Measurements from ENCODE around the gene PHF21B.
"Not testable (repeated sequence)": the region's sequence is repeated elsewhere in the genome, so short reads cannot be mapped to it uniquely, and the experiment has no call there.

PHF21B gene

GRCh38 chr22:45009606-45010531 lies at the start of gene PHF21B:
Gene PHF21B (minus strand): TSS chr22:45010005. CDS start chr22:45009549, 456 bp downstream.
- DNase-seq: peak; percentile 23 to 49

GRCh38 chr22:45059296-45059695 lies 49.5 kb upstream of the PHF21B start:
- DNase-seq: no peak

GRCh38 chr22:45058622-45058912 lies 48.8 kb upstream of the PHF21B start:
- no peak for DNase-seq

- no peak for DNase-seq
Observed at GRCh38 chr22:45055936-45056335, 46.1 kb upstream of the PHF21B start.

GRCh38 chr22:45053571-45053970 lies 43.8 kb upstream of the PHF21B start:
- DNase-seq: no peak

GRCh38 chr22:45053094-45053493 lies 43.3 kb upstream of the PHF21B start:
- DNase-seq: no peak

GRCh38 chr22:45052665-45053064 lies 42.9 kb upstream of the PHF21B start:
- not testable (repeated sequence) for DNase-seq

- no peak for DNase-seq
Observed at GRCh38 chr22:45051946-45052345, 42.1 kb upstream of the PHF21B start.

- no peak for DNase-seq
Observed at GRCh38 chr22:45051419-45051818, 41.6 kb upstream of the PHF21B start.

GRCh38 chr22:45047260-45047659 lies 37.5 kb upstream of the PHF21B start:
- DNase-seq: no peak

- no peak for DNase-seq
Observed at GRCh38 chr22:45045208-45045607, 35.4 kb upstream of the PHF21B start.

- no peak for DNase-seq
Observed at GRCh38 chr22:45042263-45042662, 32.5 kb upstream of the PHF21B start.

- no peak for DNase-seq
Observed at GRCh38 chr22:45039133-45039532, 29.3 kb upstream of the PHF21B start.

- no peak for DNase-seq
Observed at GRCh38 chr22:45036154-45036553, 26.3 kb upstream of the PHF21B start.

- DNase-seq: no peak
Observed at GRCh38 chr22:45034821-45035220, 25.0 kb upstream of the PHF21B start.

GRCh38 chr22:45034156-45034555 lies 24.4 kb upstream of the PHF21B start:
- DNase-seq: no peak

- no peak for DNase-seq
Observed at GRCh38 chr22:45033136-45033535, 23.3 kb upstream of the PHF21B start.

- DNase-seq: no peak
Observed at GRCh38 chr22:45031629-45032403, 22.0 kb upstream of the PHF21B start.

GRCh38 chr22:45029501-45029900 lies 19.7 kb upstream of the PHF21B start:
- DNase-seq: no peak

- DNase-seq: no peak
Observed at GRCh38 chr22:45026511-45026910, 16.7 kb upstream of the PHF21B start.

GRCh38 chr22:45023431-45023830 lies 13.6 kb upstream of the PHF21B start:
- no peak for DNase-seq

GRCh38 chr22:45019861-45020655 lies 10.3 kb upstream of the PHF21B start:
- DNase-seq: no peak

- DNase-seq: no peak
Observed at GRCh38 chr22:45014654-45015053, 4.8 kb upstream of the PHF21B start.

Measured in stimulated activated CD4-positive, alpha-beta T cell treated with anti-CD3 and anti-CD28 coated beads, Interleukin-2, amount 100 ng/mL, for 24 hours (primary cell).